Activated CD8-positive, alpha-beta T cell treated with anti-CD3 and anti-CD28 coated beads for 36 hours (primary cell): ENCODE data around the gene GNPAT. TPM values are rescaled to one million over a fixed set of nuclear protein-coding genes. Genes with fewer than 3 reads are reported as not detected.

ENCODE experiments used
- ATAC-seq: fragments of 200-7000 bp; cut with Tn5 transposase; one replicate; pipeline ENCODE4 v1.10.0; 2021; ENCODE audit warnings: mild to moderate bottlenecking, moderate library complexity
- CTCF ChIA-PET: fragments of 350-600 bp; sonication (Branson Sonifier 250); formaldehyde crosslinking; loops from one replicate; lab custom pipeline; 2021; ENCODE audit warnings: antibody characterized with exemption; lab: Charles Lee
- POLR2A ChIA-PET: fragments of 350-600 bp; sonication (Branson Sonifier 250); formaldehyde crosslinking; loops from one replicate; lab custom pipeline; 2021; ENCODE audit warnings: antibody characterized with exemption; lab: Charles Lee
- DNase-seq: peaks from one replicate; pipeline ENCODE4 v3.0.0-alpha.2; 2020
- H3K27ac Mint-ChIP-seq: one replicate; pipeline ENCODE4 v1.8.0; 2021; ENCODE audit warnings: mild to moderate bottlenecking, mixed read lengths
- H3K27me3 Mint-ChIP-seq: one replicate; pipeline ENCODE4 v1.8.0; 2021; ENCODE audit warnings: mixed read lengths
- H3K36me3 Mint-ChIP-seq: one replicate; pipeline ENCODE4 v1.8.0; 2021; ENCODE audit warnings: low read depth, mixed read lengths
- H3K4me1 Mint-ChIP-seq: one replicate; pipeline ENCODE4 v1.8.0; 2021; ENCODE audit warnings: low read depth, mixed read lengths
- H3K4me3 Mint-ChIP-seq: one replicate; pipeline ENCODE4 v1.8.0; 2021; ENCODE audit warnings: mild to moderate bottlenecking, moderate library complexity, mixed read lengths
- H3K9me3 Mint-ChIP-seq: one replicate; pipeline ENCODE4 v1.8.0; 2021; ENCODE audit warnings: mixed read lengths
- CTCF ChIP-seq: fragments of 200-600 bp; IDR thresholded peaks from one replicate; pipeline ENCODE4 v1.8.0; 2022; ENCODE audit warnings: antibody characterized with exemption, mild to moderate bottlenecking
- intact Hi-C: fragments of 100-400 bp; cut with micrococcal nuclease; formaldehyde crosslinking; loops from one replicate; pipeline ENCODE4 v1.10.0; 2022
- total RNA-seq, 2 experiments: library from RNA; stranded (reverse); gene quantifications; one replicate each; pipeline ENCODE4 v1.2.3, GENCODE V29; 2021

The GNPAT gene
- total RNA-seq, 2 experiments from 2014 or later, result 56.2 to 59.6 TPM

GRCh38 chr1:231241750-231242149, 738 bp downstream of the GNPAT start:
- H3K36me3 Mint-ChIP-seq, result peaks cover 47% of the 10 kb centered on the region
- peak overlapping the region; percentile 98 for H3K27ac Mint-ChIP-seq
- no peak for TF ChIP-seq CTCF
- H3K4me3 Mint-ChIP-seq, result peak overlapping the region; percentile 99
- DNase-seq (peak; percentile 37), ATAC-seq (no peak)
- H3K27me3 Mint-ChIP-seq, result no peaks in the 10 kb centered on the region
- no peaks in the 10 kb centered on the region for H3K9me3 Mint-ChIP-seq
- peaks cover 56% of the 10 kb centered on the region for H3K4me1 Mint-ChIP-seq
- intact Hi-C loops, result no loop called here
- POLR2A ChIA-PET, result interaction anchor here (0.9 to 1.4 kb wide), 5 partner anchors 24 to 121 kb away, joined by 3 to 7 read pairs (median 4); partner anchors contain the start of genes EXOC8 and SPRTN
- CTCF ChIA-PET, result interaction anchor here (0.6 to 1.9 kb wide), 6 partner anchors 9 to 96 kb away, joined by 3 to 6 read pairs (median 3); partner anchors contain the start of gene EXOC8

GRCh38 chr1:231242516-231243198, 1.6 kb downstream of the GNPAT start:
- H3K27me3 Mint-ChIP-seq, result no peaks in the 10 kb centered on the region

GRCh38 chr1:231248778-231249177, 7.8 kb downstream of the GNPAT start:
- peaks cover 27% of the 10 kb centered on the region for H3K36me3 Mint-ChIP-seq
- TF ChIP-seq CTCF, result no peak
- H3K27ac Mint-ChIP-seq, result no peak overlapping the region

More at GRCh38 chr1:231242516-231243198, 1.6 kb downstream of the GNPAT start:
- no peak for ATAC-seq
- CTCF ChIA-PET, result interaction anchor here (1.2 to 1.9 kb wide), 2 partner anchors 8 to 31 kb away, joined by 5 to 6 read pairs; no protein-coding TSS in a partner anchor
- peak overlapping the region; percentile 99 for H3K4me3 Mint-ChIP-seq
- peaks cover 43% of the 10 kb centered on the region for H3K36me3 Mint-ChIP-seq
- H3K4me1 Mint-ChIP-seq, result peaks cover 53% of the 10 kb centered on the region
- no peak for DNase-seq
- intact Hi-C loops, result no loop called here
- no peak for TF ChIP-seq CTCF
- POLR2A ChIA-PET, result interaction anchor here (0.7 to 1.4 kb wide), 3 partner anchors 23 to 159 kb away, joined by 3 to 5 read pairs (median 4); no protein-coding TSS in a partner anchor
- no peaks in the 10 kb centered on the region for H3K9me3 Mint-ChIP-seq
- no peak overlapping the region for H3K27ac Mint-ChIP-seq

GRCh38 chr1:231252336-231252735, 11.3 kb downstream of the GNPAT start:
- no peak for DNase-seq
- no peak overlapping the region for H3K27ac Mint-ChIP-seq
- CTCF ChIA-PET, result no interaction called here
- H3K4me1 Mint-ChIP-seq, result peaks cover 10% of the 10 kb centered on the region
- H3K27me3 Mint-ChIP-seq, result no peaks in the 10 kb centered on the region
- H3K36me3 Mint-ChIP-seq, result peaks cover 43% of the 10 kb centered on the region
- peaks cover under 1% of the 10 kb centered on the region for H3K9me3 Mint-ChIP-seq
- TF ChIP-seq CTCF, result no peak
- no peak overlapping the region for H3K4me3 Mint-ChIP-seq
- POLR2A ChIA-PET, result interaction anchor here (0.6 kb wide), 1 partner anchor 52 kb away, joined by 3 read pairs; no protein-coding TSS in a partner anchor
- ATAC-seq, result no peak
- intact Hi-C loops, result no loop called here

More at GRCh38 chr1:231248778-231249177, 7.8 kb downstream of the GNPAT start:
- no peak for ATAC-seq
- H3K4me1 Mint-ChIP-seq, result peaks cover 21% of the 10 kb centered on the region
- intact Hi-C loops, result no loop called here
- POLR2A ChIA-PET, result no interaction called here
- CTCF ChIA-PET, result no interaction called here
- DNase-seq, result no peak
- H3K4me3 Mint-ChIP-seq, result no peak overlapping the region
- H3K27me3 Mint-ChIP-seq, result no peaks in the 10 kb centered on the region
- H3K9me3 Mint-ChIP-seq, result no peaks in the 10 kb centered on the region

GRCh38 chr1:231260351-231260750, 19.3 kb downstream of the GNPAT start:
- H3K36me3 Mint-ChIP-seq, result peaks cover 67% of the 10 kb centered on the region
- no peaks in the 10 kb centered on the region for H3K27me3 Mint-ChIP-seq
- ATAC-seq (no peak), DNase-seq (no peak)
- POLR2A ChIA-PET, result interaction anchor here (1.7 kb wide), 1 partner anchor 12 kb away, joined by 3 read pairs; no protein-coding TSS in a partner anchor
- H3K4me3 Mint-ChIP-seq, result no peak overlapping the region
- H3K9me3 Mint-ChIP-seq, result peaks cover 14% of the 10 kb centered on the region
- no peak for TF ChIP-seq CTCF
- intact Hi-C loops, result no loop called here
- CTCF ChIA-PET, result interaction anchor here (0.7 kb wide), 1 partner anchor 55 kb away, joined by 3 read pairs; no protein-coding TSS in a partner anchor
- H3K27ac Mint-ChIP-seq, result no peak overlapping the region
- H3K4me1 Mint-ChIP-seq, result no peaks in the 10 kb centered on the region
